Measurements from ENCODE around the gene CKM. TPM values are rescaled to one million over a fixed set of nuclear protein-coding genes. Genes with fewer than 3 reads are reported as not detected.

Gene CKM
- not detected for total RNA-seq (ENCODE audit: insufficient read depth, low replicate concordance)

DNA sequence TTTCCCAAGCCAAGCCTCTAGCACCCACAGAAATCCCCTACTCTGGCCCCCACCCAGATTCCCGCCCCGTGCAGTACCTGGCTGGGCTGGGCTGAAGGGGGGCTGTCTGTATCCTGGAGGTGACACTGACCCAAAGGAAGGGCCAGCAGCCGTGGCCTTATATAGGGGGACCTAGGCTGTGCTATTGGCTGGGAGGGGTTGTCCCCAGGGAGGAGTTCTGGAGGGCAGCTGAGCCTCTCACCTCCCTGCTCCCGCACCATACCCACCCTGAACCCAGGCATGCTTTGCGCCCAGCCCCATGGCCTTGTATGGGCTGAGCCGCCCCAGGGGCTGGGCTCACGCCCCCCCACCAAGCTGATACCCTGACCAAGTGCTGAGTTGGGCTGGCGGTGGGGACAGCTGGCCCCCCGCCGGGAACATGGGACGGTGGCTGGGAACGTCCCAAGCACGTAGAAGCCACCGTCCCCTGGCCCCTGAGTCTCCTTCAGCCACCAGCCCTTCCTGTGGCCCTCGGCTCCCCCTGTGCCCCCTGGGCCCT is at the start of gene CKM:
CKM (minus strand) TSS at position 132 of the 538 bp plus-strand sequence. CDS start 3,162 bp downstream, outside the sequence.
- no peak for DNase-seq (ENCODE audit: low spot score)

GRCh38 chr19:45370410-45371204 is 47.9 kb upstream of the CKM start, which contains the start of gene ERCC2:
Gene ERCC2, minus strand, starts transcription at chr19:45370573. Its CDS starts 33 bp downstream, at chr19:45370540.
- DNase-seq (ENCODE audit: low spot score), result peak; percentile 100

DNA sequence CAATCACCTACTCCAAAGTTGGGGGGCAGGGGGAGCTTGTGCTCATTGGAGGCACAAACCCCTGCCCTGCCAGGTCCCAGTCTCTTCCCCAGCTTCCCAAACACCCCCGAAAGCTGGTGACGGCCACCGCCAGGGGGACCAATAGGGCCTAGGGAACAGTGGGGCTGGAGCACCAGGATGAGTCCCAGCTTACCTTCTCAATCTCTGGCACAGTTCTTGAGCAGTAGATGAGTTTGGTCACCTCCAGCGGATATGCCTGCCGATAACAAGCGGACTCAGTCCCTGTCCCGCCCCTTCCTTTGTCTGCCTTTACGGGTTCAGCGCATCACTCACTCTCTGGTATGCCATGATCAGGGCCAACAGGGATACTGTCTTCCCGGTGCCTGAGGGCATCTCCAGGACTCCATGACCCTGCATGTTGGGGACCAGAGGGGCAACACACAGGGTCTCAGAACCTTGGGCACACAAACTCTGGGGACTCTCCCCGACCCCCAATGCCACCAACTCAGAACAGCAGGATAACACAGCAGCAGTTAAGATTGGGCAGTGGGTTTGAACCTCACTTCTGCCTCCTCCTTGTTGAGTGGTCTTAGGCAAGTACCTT is 46.2 kb upstream of the CKM start:
- no peak for DNase-seq (ENCODE audit: low spot score)

- DNase-seq (ENCODE audit: low spot score), result no peak
Measured at GRCh38 chr19:45368127-45368526, 45.5 kb upstream of the CKM start.

GRCh38 chr19:45364696-45365095 is 42.0 kb upstream of the CKM start:
- DNase-seq (ENCODE audit: low spot score), result no peak

DNA sequence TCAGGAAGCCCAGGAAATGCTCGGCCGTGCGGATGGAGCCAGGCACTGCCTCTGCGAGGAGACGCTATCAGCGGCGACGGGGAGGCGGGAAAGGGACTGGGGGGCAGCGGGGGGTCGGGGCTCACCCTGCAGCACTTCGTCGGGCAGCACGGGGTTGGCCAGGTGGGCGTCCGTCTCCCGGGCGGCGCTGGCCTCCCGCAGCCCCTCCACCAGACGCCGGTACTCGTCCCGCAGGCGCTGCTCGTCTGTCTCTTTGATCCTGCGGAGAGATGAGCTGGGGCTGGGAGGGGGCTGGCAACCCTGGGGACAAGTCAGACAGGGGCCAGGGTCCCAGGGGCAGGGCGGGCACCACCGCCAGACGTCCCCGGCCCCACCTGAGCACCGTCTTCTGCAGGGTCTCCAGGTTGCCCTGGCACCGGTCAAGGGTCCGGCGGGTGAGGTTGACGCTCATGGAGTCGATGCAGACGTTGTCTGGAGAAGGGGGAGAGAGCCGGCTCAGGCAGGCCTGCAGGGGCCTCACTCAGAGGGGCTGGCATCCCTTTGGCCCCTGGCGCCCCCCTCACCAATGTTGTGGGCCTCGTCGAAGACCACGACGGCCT is 41.3 kb upstream of the CKM start:
- no peak for DNase-seq (ENCODE audit: low spot score)

- DNase-seq (ENCODE audit: low spot score), result no peak
Measured at GRCh38 chr19:45362291-45362690, 39.6 kb upstream of the CKM start.

DNA sequence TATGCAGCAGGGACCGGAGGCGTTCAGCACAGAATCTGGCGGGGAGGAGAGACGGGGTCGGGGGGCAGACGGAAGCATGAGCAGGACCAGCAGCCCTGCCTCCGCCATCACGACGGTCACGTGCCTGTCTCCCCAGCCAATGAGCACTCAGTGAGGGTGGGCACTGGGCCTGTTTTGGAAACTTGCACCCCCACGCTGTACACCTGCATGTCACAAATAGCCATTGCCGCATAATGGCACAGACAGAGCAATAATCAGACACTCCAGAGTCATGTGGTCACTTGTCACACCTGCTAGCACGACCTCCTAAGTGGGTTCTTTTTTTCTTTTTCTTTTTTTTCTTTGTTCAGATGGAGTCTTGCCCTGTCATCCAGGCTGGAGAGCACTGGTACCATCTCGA is 38.9 kb upstream of the CKM start:
- no peak for DNase-seq (ENCODE audit: low spot score)

DNA sequence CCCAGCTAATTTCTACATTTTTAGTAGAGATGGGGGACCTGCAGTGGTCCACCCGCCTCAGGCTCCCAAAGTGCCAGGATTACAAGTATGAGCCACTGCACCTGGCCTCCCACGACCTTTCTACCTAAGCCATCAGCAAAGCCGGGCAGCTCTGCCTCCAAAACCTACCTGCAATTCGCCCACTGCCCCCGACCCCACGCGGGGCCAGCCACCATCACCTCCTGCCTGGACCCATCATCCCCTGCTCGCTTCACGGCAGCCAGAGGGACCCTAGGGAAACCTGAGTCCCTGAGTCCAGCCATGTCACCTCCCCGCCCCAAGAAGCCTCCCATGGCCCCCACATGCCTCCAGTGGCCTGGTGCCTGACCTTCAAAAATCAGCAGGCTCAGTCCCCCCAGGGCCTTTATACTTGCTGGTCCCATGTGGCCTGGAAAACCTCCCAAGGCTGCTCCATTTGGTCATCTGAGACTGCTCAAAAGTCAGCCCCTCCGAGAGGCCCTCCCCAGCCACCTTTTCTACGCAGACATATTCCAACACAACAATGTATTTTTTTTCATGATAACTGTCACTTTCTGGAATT is 35.6 kb upstream of the CKM start:
- no peak for DNase-seq (ENCODE audit: low spot score)

DNA sequence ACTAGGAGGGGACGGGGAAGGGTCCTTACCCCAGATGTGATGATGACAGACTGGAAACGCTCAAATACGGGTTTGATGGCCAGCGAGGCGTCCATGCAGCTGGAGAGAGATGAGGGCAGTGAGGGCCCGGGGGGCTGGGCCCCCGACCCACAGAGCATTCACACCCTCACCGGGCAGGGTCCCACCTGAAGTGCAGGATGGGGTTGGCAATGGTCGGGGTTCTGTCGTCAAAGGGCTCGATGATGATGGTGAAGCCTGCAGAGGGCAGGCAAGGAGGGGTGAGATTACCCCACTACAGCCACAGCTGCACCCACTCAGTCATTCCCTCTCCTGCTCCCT is 34.7 kb upstream of the CKM start:
- no peak for DNase-seq (ENCODE audit: low spot score)

- DNase-seq (ENCODE audit: low spot score), result no peak
Measured at GRCh38 chr19:45356760-45357444, 34.2 kb upstream of the CKM start.

DNA sequence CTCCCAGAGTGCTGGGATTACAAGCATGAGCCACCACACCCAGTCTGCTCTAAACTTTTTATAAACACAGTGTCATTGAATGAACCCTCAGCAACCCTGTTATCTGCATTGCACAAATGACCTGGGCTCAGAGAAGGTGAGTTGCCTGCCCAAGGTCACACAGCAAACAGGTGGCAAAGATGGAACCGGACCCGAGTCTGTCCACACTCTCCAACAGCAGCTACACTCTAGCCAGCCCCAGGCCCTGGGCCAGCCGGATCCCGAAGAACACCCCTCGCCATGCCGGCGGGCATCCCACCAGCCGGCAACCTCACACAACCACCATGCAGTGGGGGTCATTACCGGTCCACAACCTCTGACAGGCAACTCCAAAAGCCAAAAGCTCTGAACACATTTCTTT is 33.2 kb upstream of the CKM start:
- DNase-seq (ENCODE audit: low spot score), result no peak

GRCh38 chr19:45355402-45355801 is 32.7 kb upstream of the CKM start:
- no peak for DNase-seq (ENCODE audit: low spot score)

DNA sequence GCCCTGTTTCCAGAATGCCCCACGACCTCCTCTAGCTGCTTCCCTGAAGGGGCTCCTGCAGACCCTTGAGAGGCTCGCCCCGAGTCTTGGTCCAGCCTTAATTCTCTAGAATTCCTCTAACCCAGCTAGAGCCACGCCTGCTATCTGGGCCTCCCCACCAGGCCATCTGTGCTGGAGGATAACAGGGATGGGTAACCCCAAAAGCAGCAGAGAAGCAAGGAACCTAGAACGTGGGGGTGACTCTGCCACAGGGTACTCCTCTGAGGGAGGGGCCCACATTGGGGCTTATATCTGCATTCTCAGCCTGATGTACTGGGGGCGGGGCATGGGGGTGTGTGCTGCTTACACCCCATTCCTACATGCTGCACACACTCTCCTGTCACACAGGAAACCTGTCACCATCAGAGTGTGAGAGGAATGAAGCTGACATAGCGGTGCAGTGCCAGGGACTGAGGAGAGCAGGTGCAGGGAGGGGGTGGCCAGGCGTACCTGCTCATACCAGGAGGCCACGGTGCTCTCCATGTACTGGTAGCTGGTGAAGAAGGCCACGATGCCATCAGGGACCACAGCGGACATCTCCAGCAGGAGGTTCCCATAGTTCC is 31.7 kb upstream of the CKM start:
- no peak for DNase-seq (ENCODE audit: low spot score)

DNA sequence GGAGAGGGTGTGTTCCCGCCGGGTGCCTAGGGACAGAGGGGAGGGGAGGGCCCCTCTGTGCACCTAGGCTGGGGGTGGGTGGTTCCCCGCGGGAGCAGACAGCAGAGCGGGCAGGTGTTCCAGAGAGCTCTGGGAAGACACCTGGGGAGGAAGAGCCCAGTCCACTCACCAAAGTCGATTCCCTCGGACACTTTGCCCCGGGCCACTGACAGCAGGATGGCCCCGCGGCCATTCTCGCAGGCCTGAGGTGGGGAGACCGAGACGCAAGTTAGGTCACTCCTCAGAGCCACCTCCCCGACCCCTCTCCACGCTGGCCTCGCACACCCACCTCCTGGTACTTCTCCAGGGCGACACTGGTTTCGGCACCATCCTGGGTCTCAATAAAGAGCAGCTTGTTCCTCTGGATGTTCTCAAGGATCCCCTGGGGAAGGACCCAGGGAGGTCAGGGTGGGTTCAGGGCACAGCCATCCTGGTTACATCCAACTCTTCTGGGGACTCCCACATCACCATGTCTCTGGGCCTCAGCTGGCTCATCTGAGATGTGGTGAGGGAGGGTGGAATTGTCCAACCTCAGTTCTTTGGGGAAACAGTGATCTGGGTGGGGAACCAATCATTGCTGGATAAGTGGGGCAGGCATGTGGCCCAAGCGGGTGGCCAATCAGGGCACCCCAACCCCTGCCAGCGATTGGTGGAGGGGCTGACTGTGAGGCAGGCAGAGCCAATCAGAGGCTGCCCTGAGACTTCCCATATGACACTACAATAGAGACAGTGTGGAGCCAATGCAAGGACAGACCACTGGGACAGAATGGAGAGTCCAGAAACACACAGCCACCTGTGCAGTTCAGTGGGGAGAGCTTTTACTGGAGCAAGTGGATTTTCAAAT is 30.5 kb upstream of the CKM start:
- DNase-seq (ENCODE audit: low spot score), result no peak

DNA sequence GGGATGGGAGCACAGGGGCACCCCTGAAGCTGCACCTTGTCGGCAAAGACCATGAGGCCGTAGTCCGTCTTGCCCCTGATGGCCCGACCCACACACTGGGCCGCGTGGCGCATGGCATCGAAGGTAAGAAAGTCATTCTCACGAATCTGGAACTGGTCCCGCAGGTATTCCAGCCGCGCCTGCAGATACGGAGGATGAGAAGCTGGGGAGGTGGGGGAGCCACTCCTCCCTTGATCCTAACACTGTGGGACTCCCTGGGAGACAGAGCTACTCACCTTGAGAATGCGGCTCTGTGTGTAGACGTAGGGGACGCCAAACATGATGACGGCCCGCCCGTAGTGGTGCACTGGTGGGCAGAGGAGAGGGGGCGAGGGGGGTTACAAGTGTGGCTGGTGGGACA is 29.8 kb upstream of the CKM start:
- DNase-seq (ENCODE audit: low spot score), result no peak

DNA sequence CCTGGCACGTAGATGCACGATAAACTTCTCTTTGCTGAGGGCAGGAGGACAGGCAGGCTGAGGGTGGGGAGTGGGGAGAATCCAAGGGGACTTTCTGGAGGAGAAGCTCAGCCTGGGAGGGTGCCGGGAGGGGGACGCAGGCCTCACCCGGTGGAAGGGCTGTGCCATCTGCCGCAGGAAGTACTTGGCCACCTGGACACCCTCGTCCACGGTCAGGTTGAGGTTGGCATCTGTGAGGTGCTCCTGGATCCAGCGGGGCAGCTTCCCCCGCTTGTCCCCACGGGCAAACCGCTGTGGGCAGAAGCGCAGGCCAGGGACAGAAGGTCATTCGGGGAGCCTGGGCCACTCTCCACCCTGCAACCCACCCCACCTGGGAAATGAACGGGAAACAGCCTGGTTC is 29.4 kb upstream of the CKM start:
- no peak for DNase-seq (ENCODE audit: low spot score)

- no peak for DNase-seq (ENCODE audit: low spot score)
Measured at GRCh38 chr19:45351401-45351952, 28.8 kb upstream of the CKM start.

- no peak for DNase-seq (ENCODE audit: low spot score)
Measured at GRCh38 chr19:45350477-45351058, 27.9 kb upstream of the CKM start.
